HepG2 (cell line): Measurements from ENCODE around the gene PNMA8B. TPM values are rescaled to one million over a fixed set of nuclear protein-coding genes. Genes with fewer than 3 reads are reported as not detected.
"Not testable (repeated sequence)": the region's sequence is repeated elsewhere in the genome, so short reads cannot be mapped to it uniquely, and the experiment has no call there.

ENCODE experiments used
- ATAC-seq: fragments of 200-7000 bp; cut with Tn5 transposase; 3 replicates; pipeline ENCODE4 v1.9.1; 2020; ENCODE audit warnings: mild to moderate bottlenecking, moderate library complexity
- BruUV-seq: library from RNA; stranded (reverse); fragments of 400-500 nt; replicated peaks from 2 replicates; lab custom pipeline; 2021; lab: Mats Ljungman, UMichigan
- CTCF ChIA-PET: fragments of 300-600 bp; formaldehyde crosslinking; extraction: SDS; loops from one replicate; lab custom pipeline; 2021; ENCODE audit warnings: low total read pairs, inconsistent platforms, low intra/inter-chr PET ratio; lab: Yijun Ruan, JAX
- POLR2A ChIA-PET: fragments of 350-600 bp; sonication (Branson Sonifier 250); formaldehyde crosslinking; loops from one replicate; lab custom pipeline; 2020; ENCODE audit warnings: antibody characterized with exemption, inconsistent platforms; lab: Yijun Ruan, JAX
- DNase-seq: peaks from one replicate; pipeline ENCODE4 v3.0.0-alpha.2; 2015; ENCODE audit warnings: low spot score
- FAIRE-seq: peaks from 3 replicates; lab custom pipeline; 2011; peaks lifted over from hg19 to GRCh38; lab: Jason Lieb, UNC
- H2AFZ ChIP-seq: one replicate; pipeline ENCODE4 v1.6.1; 2011; ENCODE audit warnings: low read length, inconsistent platforms
- H3K27ac ChIP-seq: fragments of 300-600 bp; 3 replicates; pipeline ENCODE4 v1.8.0; 2011; ENCODE audit warnings: mixed run types, mild to moderate bottlenecking, mixed read lengths, low read length, inconsistent platforms; ENCODE audit not compliant: insufficient read depth; ENCODE audit errors: extremely low read length
- H3K27me3 ChIP-seq, 2 experiments: fragments of 200-600 bp in 1 of 2; 2 replicates in 1 of 2; 3 replicates in 1 of 2; pipeline versions ENCODE4 v1.6.0 to v1.8.0; 2011; ENCODE audit warnings: low read length in 2 of 2, mild to moderate bottlenecking in 2 of 2, moderate library complexity in 2 of 2, inconsistent platforms in 1 of 2; ENCODE audit not compliant: insufficient read depth in 2 of 2, control insufficient read depth in 1 of 2
- H3K36me3 ChIP-seq, 2 experiments: fragments of 200-600 bp in 1 of 2; replicated peaks in 1 of 2; 2 replicates in 1 of 2; 3 replicates in 1 of 2; pipeline versions ENCODE4 v1.5.1 to v1.8.0; 2011; ENCODE audit warnings: low read length in 2 of 2, inconsistent platforms in 1 of 2; ENCODE audit not compliant: insufficient read depth in 2 of 2, control insufficient read depth in 1 of 2
- H3K4me1 ChIP-seq: 2 replicates; pipeline ENCODE4 v1.5.1; 2012; ENCODE audit warnings: low read length, inconsistent platforms; ENCODE audit not compliant: insufficient read depth
- H3K4me2 ChIP-seq: 2 replicates; pipeline ENCODE4 v1.6.0; 2011; ENCODE audit warnings: low read depth, low read length, inconsistent platforms
- H3K4me3 ChIP-seq, 3 experiments: fragments of 200-600 bp in 1 of 3; sonication (generic), shearing (Covaris generic) in 1 of 3; replicated peaks in 1 of 3; 2 replicates each; pipeline ENCODE4 v1.5.1; 2011 to 2016; ENCODE audit warnings: low read length in 3 of 3, inconsistent platforms in 2 of 3, low read depth in 2 of 3, mild to moderate bottlenecking in 2 of 3, control low read depth in 1 of 3, mixed read lengths in 1 of 3; ENCODE audit not compliant: insufficient read depth in 1 of 3
- H3K79me2 ChIP-seq: one replicate; pipeline ENCODE4 v1.6.1; 2011; ENCODE audit warnings: low read length, inconsistent platforms; ENCODE audit not compliant: insufficient read depth
- H3K9ac ChIP-seq: 2 replicates; pipeline ENCODE4 v1.6.0; 2011; ENCODE audit warnings: mild to moderate bottlenecking, low read depth, low read length, inconsistent platforms; ENCODE audit not compliant: insufficient read depth
- H3K9me3 ChIP-seq: 2 replicates; pipeline ENCODE4 v1.5.1; 2012; ENCODE audit warnings: mild to moderate bottlenecking, low read length
- H4K20me1 ChIP-seq: 2 replicates; pipeline ENCODE4 v1.6.0; 2011; ENCODE audit warnings: inconsistent platforms, mild to moderate bottlenecking, low read length, moderate library complexity; ENCODE audit not compliant: insufficient read depth
- ARID2 ChIP-seq: sonication (generic); formaldehyde crosslinking; IDR thresholded peaks from 2 replicates; pipeline ENCODE4 v1.8.1; 2022; ENCODE audit warnings: mild to moderate bottlenecking, missing genetic modification reagents, borderline replicate concordance
- CBX2 ChIP-seq, 2 experiments: fragments of 200-600 bp in 1 of 2; sonication (generic); formaldehyde crosslinking in 1 of 2; IDR thresholded peaks; 2 replicates each; pipeline versions ENCODE4 v1.7.0 to v1.8.1; 2018 to 2022; ENCODE audit warnings: low read depth in 2 of 2, low read length in 1 of 2, mild to moderate bottlenecking in 1 of 2, missing genetic modification reagents in 1 of 2
- CC2D1A ChIP-seq: sonication (generic); formaldehyde crosslinking; IDR thresholded peaks from 2 replicates; pipeline ENCODE4 v1.8.1; 2023; ENCODE audit warnings: mild to moderate bottlenecking, missing genetic modification reagents
- GTF2F1 ChIP-seq: fragments of 150-350 bp; IDR thresholded peaks from 2 replicates; pipeline ENCODE4 v1.6.1; 2014; ENCODE audit warnings: low read length
- IKZF4 ChIP-seq: sonication (generic); formaldehyde crosslinking; IDR thresholded peaks from 2 replicates; pipeline ENCODE4 v1.5.1; 2020; ENCODE audit warnings: borderline replicate concordance, mild to moderate bottlenecking, low read depth, missing genetic modification reagents; ENCODE audit errors: not compliant biosample characterization
- KDM5A ChIP-seq: fragments of 200-600 bp; sonication (generic); IDR thresholded peaks from 2 replicates; pipeline ENCODE4 v1.7.0; 2018; ENCODE audit warnings: antibody characterized with exemption, mild to moderate bottlenecking, low read length, borderline replicate concordance
- KLF9 ChIP-seq: IDR thresholded peaks from 2 replicates; pipeline ENCODE4 v1.6.1; 2016; ENCODE audit warnings: low read depth
- MED13 ChIP-seq: sonication (generic); formaldehyde crosslinking; IDR thresholded peaks from 2 replicates; pipeline ENCODE4 v1.5.0; 2020; ENCODE audit warnings: missing genetic modification reagents
- NFE2L1 ChIP-seq: sonication (generic); formaldehyde crosslinking; IDR thresholded peaks from 2 replicates; pipeline ENCODE4 v1.4.0; 2020; ENCODE audit warnings: missing genetic modification reagents, mild to moderate bottlenecking, borderline replicate concordance
- NFKB2 ChIP-seq: sonication (generic); formaldehyde crosslinking; IDR thresholded peaks from 2 replicates; pipeline ENCODE4 v1.4.0; 2020; ENCODE audit warnings: missing genetic modification reagents, borderline replicate concordance
- U2AF2 ChIP-seq: fragments of 200-400 bp; formaldehyde crosslinking; IDR thresholded peaks from 2 replicates; pipeline ENCODE4 v1.6.1; 2017; ENCODE audit warnings: low read depth, mild to moderate bottlenecking, low read length
- ZBTB3 ChIP-seq: sonication (generic); formaldehyde crosslinking; IDR thresholded peaks from 2 replicates; pipeline ENCODE4 v1.4.0; 2020; ENCODE audit warnings: low read depth, mild to moderate bottlenecking, moderate library complexity, missing genetic modification reagents, borderline replicate concordance
- ZNF160 ChIP-seq: sonication (generic); formaldehyde crosslinking; IDR thresholded peaks from 2 replicates; pipeline ENCODE4 v1.8.0; 2022; ENCODE audit warnings: mild to moderate bottlenecking, inconsistent platforms, missing genetic modification reagents
- ZNF18 ChIP-seq: sonication (generic); formaldehyde crosslinking; IDR thresholded peaks from 2 replicates; pipeline ENCODE4 v1.8.0; 2022; ENCODE audit warnings: mild to moderate bottlenecking, missing genetic modification reagents; ENCODE audit not compliant: insufficient replicate concordance
- ZNF749 ChIP-seq: sonication (generic); formaldehyde crosslinking; IDR thresholded peaks from 2 replicates; pipeline ENCODE4 v1.8.0; 2022; ENCODE audit warnings: mild to moderate bottlenecking, missing genetic modification reagents, moderate library complexity, borderline replicate concordance
- ZNF780A ChIP-seq: sonication (generic); formaldehyde crosslinking; IDR thresholded peaks from 2 replicates; pipeline ENCODE4 v1.8.0; 2022; ENCODE audit warnings: mild to moderate bottlenecking, missing genetic modification reagents, moderate library complexity
- ZNF879 ChIP-seq: sonication (generic); formaldehyde crosslinking; IDR thresholded peaks from 2 replicates; pipeline ENCODE4 v1.8.1; 2023; ENCODE audit warnings: missing genetic modification reagents
- WGBS: methylation state at CpG from one replicate; pipeline ENCODE4 v1.1.6; 2017; ENCODE audit warnings: low lambda C conversion rate; 5-methylcytosine and 5-hydroxymethylcytosine counted together
- in situ Hi-C: cut with HindIII; loops from 2 replicates; pipeline ENCODE4 v1.10.0; 2017; ENCODE audit warnings: low pct_unique_long_range_greater_than_20kb; ENCODE audit not compliant: extremely low pct_ligation_motif_present
- intact Hi-C: fragments of 100-400 bp; cut with micrococcal nuclease; formaldehyde crosslinking; loops from one replicate; pipeline ENCODE4 v1.10.0; 2022; ENCODE audit not compliant: unreplicated experiment
- polyA plus RNA-seq, 8 experiments: library from polyadenylated mRNA; depleted of rRNA in 3 of 8; stranded (reverse) in 7 of 8; unstranded in 1 of 8; fragments of >200 nt; fragmentation: Illumina TruSeq in 4 of 8; extraction: Trizol in 4 of 8; gene quantifications; 2 replicates each; pipeline versions ENCODE4 v1.2.1 to v1.2.3, GENCODE V29; 2011 to 2016; ENCODE audit warnings: low read depth in 4 of 8, missing spikeins in 1 of 8, mixed read lengths in 1 of 8; ENCODE audit not compliant: insufficient read depth in 1 of 8
- total RNA-seq, 5 experiments: library from RNA; depleted of rRNA; stranded (reverse); fragments of >200 nt; fragmentation: Illumina TruSeq; extraction: Trizol; gene quantifications; 2 replicates each; pipeline ENCODE4 v1.2.3, GENCODE V29; 2016; ENCODE audit warnings: low read depth in 1 of 5
- TF ChIP-seq, protein P1 (sequence below): sonication (generic); formaldehyde crosslinking; IDR thresholded peaks from 2 replicates; pipeline ENCODE4 v1.4.0; 2020; ENCODE audit warnings: missing genetic modification reagents

PNMA8B gene
- total and polyA plus RNA-seq, 2 of the 13 experiments (the other 11 are each of a cell fraction or from before 2014, with no cell fraction given) = not detected

DNA sequence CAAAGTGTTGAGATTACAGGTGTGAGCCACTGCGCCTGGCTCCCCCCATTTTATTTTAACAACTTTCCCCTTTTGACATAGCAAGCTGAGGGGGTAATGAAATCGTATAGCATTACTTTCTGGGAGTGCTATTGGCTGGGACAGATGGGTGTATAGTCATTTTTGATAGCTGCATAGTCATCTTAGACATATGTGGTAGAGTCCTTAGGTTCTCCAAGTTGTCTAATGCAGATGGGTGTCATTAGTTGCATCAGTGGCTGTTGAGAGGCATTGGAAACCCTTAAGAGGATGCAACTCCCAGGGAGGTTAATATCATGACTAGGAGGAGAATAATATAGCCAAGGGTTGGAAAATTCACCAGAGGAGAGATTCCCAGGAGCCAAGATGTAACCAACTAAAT lies 28.6 kb upstream of the PNMA8B start:
- Histone ChIP-seq H3K27me3 (peaks cover 0 to 2% of the 10 kb centered on the region in 2 experiments; a peak in 2 of 5 replicates), H3K4me3 (no peak overlapping the region), H3K79me2 (no peaks in the 10 kb centered on the region), H3K4me2 (no peak overlapping the region), H4K20me1 (no peaks in the 10 kb centered on the region), H3K27ac (no peak overlapping the region), H3K4me1 (no peaks in the 10 kb centered on the region), H3K36me3 (no peaks in the 10 kb centered on the region), H3K9me3 (no peaks in the 10 kb centered on the region), H3K9ac (no peak overlapping the region), H2AFZ (no peak overlapping the region)
- in situ Hi-C loops = no loop called here
- intact Hi-C loops = no loop called here
- no TSS peak for BruUV-seq
- ChIA-PET CTCF (no interaction called here), POLR2A (no interaction called here)
- ATAC-seq (no peak), DNase-seq (no peak), FAIRE-seq (no peak)
- WGBS = 58% methylated on average over 2 of the region's 2 CpGs
- TF ChIP-seq ZNF160 (CRISPR knock-in tag) (no peak), GTF2F1 (no peak), U2AF2 (no peak), ARID2 (CRISPR knock-in tag) (no peak), KDM5A (no peak), KLF9 (no peak), CBX2 (IDR thresholded peaks at IDR 0.05; ENCODE audit: low read depth, low read length) (no peak), CBX2 (CRISPR knock-in tag; IDR thresholded peaks at IDR 0.05; ENCODE audit: low read depth) (no peak), ZBTB3 (CRISPR knock-in tag) (no peak), ZNF879 (CRISPR knock-in tag) (no peak), IKZF4 (no peak), ZNF749 (CRISPR knock-in tag) (no peak), ZNF18 (CRISPR knock-in tag) (no peak), NFE2L1 (CRISPR knock-in tag) (no peak), ZNF780A (no peak), MED13 (CRISPR knock-in tag) (no peak), CC2D1A (CRISPR knock-in tag) (no peak), NFKB2 (CRISPR knock-in tag) (no peak)
- TF ChIP-seq, protein P1, sequence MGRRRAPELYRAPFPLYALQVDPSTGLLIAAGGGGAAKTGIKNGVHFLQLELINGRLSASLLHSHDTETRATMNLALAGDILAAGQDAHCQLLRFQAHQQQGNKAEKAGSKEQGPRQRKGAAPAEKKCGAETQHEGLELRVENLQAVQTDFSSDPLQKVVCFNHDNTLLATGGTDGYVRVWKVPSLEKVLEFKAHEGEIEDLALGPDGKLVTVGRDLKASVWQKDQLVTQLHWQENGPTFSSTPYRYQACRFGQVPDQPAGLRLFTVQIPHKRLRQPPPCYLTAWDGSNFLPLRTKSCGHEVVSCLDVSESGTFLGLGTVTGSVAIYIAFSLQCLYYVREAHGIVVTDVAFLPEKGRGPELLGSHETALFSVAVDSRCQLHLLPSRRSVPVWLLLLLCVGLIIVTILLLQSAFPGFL (CRISPR knock-in tag) = no peak

- H3K9me3 ChIP-seq, H3K4me2 ChIP-seq, H4K20me1 ChIP-seq, BruUV-seq, H3K27me3 ChIP-seq, H3K4me1 ChIP-seq, FAIRE-seq, H2AFZ ChIP-seq, H3K9ac ChIP-seq, H3K36me3 ChIP-seq, DNase-seq, POLR2A ChIA-PET, CTCF ChIA-PET, in situ Hi-C loops, intact Hi-C loops, H3K27ac ChIP-seq, H3K79me2 ChIP-seq, ATAC-seq, H3K4me3 ChIP-seq: not testable (repeated sequence)
- WGBS = 55% methylated on average over 4 of the region's 4 CpGs
Measured at GRCh38 chr19:46522988-46523387, 27.3 kb upstream of the PNMA8B start.
